SK-N-MC (cell line): ENCODE measurements around the gene KPNB1.

Experiments used
- DNase-seq: peaks from one replicate; pipeline ENCODE4 v3.0.0-alpha.2; 2011; ENCODE audit warnings: low read depth, low spot score
- H3K27ac ChIP-seq: fragments of 200-600 bp; sonication (generic); 2 replicates; pipeline ENCODE4 v1.5.1; 2016; ENCODE audit warnings: mixed run types
- H3K36me3 ChIP-seq: fragments of 200-600 bp; sonication (generic); 2 replicates; pipeline ENCODE4 v1.6.1; 2017; ENCODE audit warnings: antibody characterized with exemption, low read length, mixed read lengths; ENCODE audit not compliant: insufficient read depth
- H3K4me3 ChIP-seq: fragments of 200-600 bp; sonication (generic); 2 replicates; pipeline ENCODE4 v1.5.1; 2016
- H3K9ac ChIP-seq: fragments of 200-600 bp; sonication (generic); 2 replicates; pipeline ENCODE4 v1.8.0; 2017; ENCODE audit warnings: mixed run types, mixed read lengths; ENCODE audit not compliant: insufficient read length
- H3K9me3 ChIP-seq: fragments of 200-600 bp; sonication (generic); 2 replicates; pipeline ENCODE4 v1.6.1; 2017; ENCODE audit warnings: low read depth, mild to moderate bottlenecking, antibody characterized with exemption, low read length, moderate library complexity, mixed read lengths
- EZH2 ChIP-seq: fragments of 200-600 bp; sonication (generic); IDR thresholded peaks from one replicate; pipeline ENCODE4 v1.6.1; 2017; ENCODE audit warnings: antibody characterized with exemption
- FOXP2 ChIP-seq: optimal IDR thresholded peaks from 2 replicates; pipeline ENCODE3; 2011; ENCODE audit warnings: mild to moderate bottlenecking, moderate library complexity; ENCODE audit not compliant: insufficient read depth; ENCODE audit errors: extremely low read length, control extremely low read depth
- POLR2AphosphoS5 ChIP-seq: IDR thresholded peaks from 2 replicates; pipeline ENCODE4 v1.6.1; 2012; ENCODE audit warnings: mild to moderate bottlenecking, low read depth, low read length, borderline replicate concordance

The KPNB1 gene

GRCh38 chr17:47663912-47664623 lies 14.3 kb downstream of the KPNB1 start:
- TF ChIP-seq POLR2AphosphoS5 (no peak; the same call in 1 of the 2 replicates), FOXP2 (no peak), EZH2 (no peak)
- no peak for DNase-seq
- no peak overlapping the region for H3K9ac ChIP-seq
- peaks cover 95% of the 10 kb centered on the region for H3K36me3 ChIP-seq
- no peaks in the 10 kb centered on the region for H3K9me3 ChIP-seq
- no peak overlapping the region; the same call in 1 of the 2 replicates for H3K27ac ChIP-seq
- no peak overlapping the region for H3K4me3 ChIP-seq

DNA sequence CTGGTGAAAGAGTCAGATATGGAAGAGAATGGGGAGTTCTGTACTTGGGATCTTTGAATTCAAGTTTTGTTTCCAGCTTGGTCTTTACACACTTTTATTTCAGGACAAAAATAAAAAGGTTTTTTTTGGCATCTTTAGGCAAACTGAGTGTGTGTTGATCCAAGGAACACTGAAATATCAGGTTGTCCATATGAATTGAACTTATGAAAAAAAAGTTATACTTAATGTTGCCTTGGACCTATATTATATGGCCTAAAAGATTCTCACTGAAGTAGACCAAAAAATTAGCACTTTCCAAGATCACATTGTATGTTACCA lies 14.9 kb downstream of the KPNB1 start:
- no peak for TF ChIP-seq POLR2AphosphoS5
- no peak for TF ChIP-seq EZH2
- no peak for TF ChIP-seq FOXP2
- Histone ChIP-seq H3K27ac (no peak overlapping the region), H3K9me3 (no peaks in the 10 kb centered on the region), H3K4me3 (no peak overlapping the region), H3K36me3 (peaks cover 95% of the 10 kb centered on the region), H3K9ac (no peak overlapping the region)
- no peak for DNase-seq

- Histone ChIP-seq H3K36me3 (peaks cover 95% of the 10 kb centered on the region), H3K9ac (no peak overlapping the region), H3K4me3 (no peak overlapping the region), H3K9me3 (no peaks in the 10 kb centered on the region), H3K27ac (peak overlapping the region; percentile 59)
- TF ChIP-seq FOXP2: no peak
- TF ChIP-seq POLR2AphosphoS5: no peak
- TF ChIP-seq EZH2: no peak
- DNase-seq: no peak
Measured at GRCh38 chr17:47665655-47666054, 15.9 kb downstream of the KPNB1 start.

DNA sequence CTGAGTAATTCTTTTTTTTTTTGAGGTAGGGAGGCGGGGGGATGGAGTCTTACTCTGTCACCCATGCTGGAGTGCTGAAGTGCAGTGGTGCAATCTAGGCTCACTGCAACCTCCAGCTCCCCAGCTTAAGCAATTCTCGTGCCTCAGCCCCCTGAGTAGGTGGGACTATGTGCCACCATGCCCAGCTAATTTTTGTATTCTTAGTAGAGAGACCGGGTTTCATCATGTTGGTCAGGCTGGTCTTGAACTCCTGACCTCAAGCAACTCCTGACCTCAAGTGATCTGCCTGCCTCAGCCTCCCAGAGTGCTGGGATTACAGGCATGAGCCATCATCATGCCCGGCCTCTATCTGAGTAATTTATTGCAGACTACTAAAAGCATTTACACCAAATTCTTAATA lies 19.4 kb downstream of the KPNB1 start:
- Histone ChIP-seq H3K9me3 (no peaks in the 10 kb centered on the region), H3K36me3 (peaks cover 94% of the 10 kb centered on the region), H3K9ac (no peak overlapping the region), H3K4me3 (no peak overlapping the region), H3K27ac (no peak overlapping the region)
- TF ChIP-seq FOXP2 (no peak), EZH2 (no peak), POLR2AphosphoS5 (no peak)
- no peak for DNase-seq

GRCh38 chr17:47670064-47670463 lies 20.3 kb downstream of the KPNB1 start:
- no peak for DNase-seq
- TF ChIP-seq POLR2AphosphoS5 (no peak), FOXP2 (no peak), EZH2 (no peak)
- Histone ChIP-seq H3K27ac (no peak overlapping the region; the same call in 1 of the 2 replicates), H3K9me3 (no peaks in the 10 kb centered on the region), H3K9ac (no peak overlapping the region), H3K36me3 (peaks cover 94% of the 10 kb centered on the region), H3K4me3 (no peak overlapping the region)

GRCh38 chr17:47674499-47674898 lies 24.8 kb downstream of the KPNB1 start:
- peaks cover 98% of the 10 kb centered on the region for H3K36me3 ChIP-seq
- no peak overlapping the region for H3K4me3 ChIP-seq
- H3K9me3 ChIP-seq: no peaks in the 10 kb centered on the region
- H3K9ac ChIP-seq: no peak overlapping the region
- no peak overlapping the region for H3K27ac ChIP-seq
- no peak for DNase-seq
- no peak for TF ChIP-seq FOXP2
- TF ChIP-seq POLR2AphosphoS5: no peak
- no peak for TF ChIP-seq EZH2

GRCh38 chr17:47675380-47676198 lies 25.9 kb downstream of the KPNB1 start:
- no peak for DNase-seq
- H3K4me3 ChIP-seq: no peak overlapping the region
- H3K9me3 ChIP-seq: no peaks in the 10 kb centered on the region
- no peak overlapping the region for H3K9ac ChIP-seq
- peaks cover 98% of the 10 kb centered on the region for H3K36me3 ChIP-seq
- TF ChIP-seq EZH2: no peak
- no peak overlapping the region for H3K27ac ChIP-seq

- H3K4me3 ChIP-seq: no peak overlapping the region
- H3K9me3 ChIP-seq: no peaks in the 10 kb centered on the region
- H3K9ac ChIP-seq: no peak overlapping the region
- H3K27ac ChIP-seq: no peak overlapping the region
- H3K36me3 ChIP-seq: peaks cover 98% of the 10 kb centered on the region
- DNase-seq: no peak
- TF ChIP-seq EZH2 (no peak), POLR2AphosphoS5 (no peak), FOXP2 (no peak)
Measured at GRCh38 chr17:47676199-47676472, 26.4 kb downstream of the KPNB1 start.

GRCh38 chr17:47676510-47677165 lies 26.9 kb downstream of the KPNB1 start:
- no peak for TF ChIP-seq FOXP2
- TF ChIP-seq EZH2: no peak
- no peak for TF ChIP-seq POLR2AphosphoS5
- no peaks in the 10 kb centered on the region for H3K9me3 ChIP-seq
- H3K27ac ChIP-seq: no peak overlapping the region
- no peak for DNase-seq
- H3K4me3 ChIP-seq: no peak overlapping the region
- H3K9ac ChIP-seq: no peak overlapping the region
- H3K36me3 ChIP-seq: peaks cover 99% of the 10 kb centered on the region
